Head of caudate nucleus (tissue), 42 donors: ENCODE measurements around the gene VCAN.

Experiments
- DNase-seq, 42 donors: peaks; one replicate each; pipeline versions ENCODE4 v3.0.0 to v3.0.0-alpha.2; 2020 to 2021; ENCODE audit warnings: mixed read lengths in 7 of 42
- intact Hi-C: fragments of 100-400 bp; cut with DNase I; formaldehyde crosslinking; loops from one replicate; pipeline ENCODE4 v1.15.0; 2022

Gene VCAN

GRCh38 chr5:83453937-83454336, 17.6 kb upstream of the VCAN start:
- DNase-seq, result no peak
- intact Hi-C loops, result no loop called here

- intact Hi-C loops, result no loop called here
- DNase-seq, result no peak
Measured at GRCh38 chr5:83464261-83464660, 7.3 kb upstream of the VCAN start.

- peak in 3 of 42 donors; percentile 5 to 8 (median 6) for DNase-seq
- intact Hi-C loops, result no loop called here
Measured at GRCh38 chr5:83467371-83468035, 4.0 kb upstream of the VCAN start.

GRCh38 chr5:83469075-83469474, 2.5 kb upstream of the VCAN start:
- intact Hi-C loops, result no loop called here
- no peak for DNase-seq

- peak in 3 of 42 donors; percentile 16 to 42 (median 17) for DNase-seq
- intact Hi-C loops, result loop anchor here (5.0 kb wide), 1 partner anchor 92 kb away; no protein-coding TSS in a partner anchor
Measured at GRCh38 chr5:83470526-83471404, 779 bp upstream of the VCAN start.

GRCh38 chr5:83472213-83472507, 616 bp downstream of the VCAN start:
- intact Hi-C loops, result loop anchor here (5.0 kb wide), 1 partner anchor 90 kb away; no protein-coding TSS in a partner anchor
- DNase-seq, result no peak

GRCh38 chr5:83472508-83473345, 1.2 kb downstream of the VCAN start:
- intact Hi-C loops, result loop anchor here (5.0 kb wide), 1 partner anchor 90 kb away; no protein-coding TSS in a partner anchor
- peak in 36 of 42 donors; percentile 4 to 59 (median 20) for DNase-seq

- intact Hi-C loops, result loop anchor here (5.0 kb wide), 1 partner anchor 89 kb away; no protein-coding TSS in a partner anchor
- peak; percentile 75 to 93 (median 85) for DNase-seq
Measured at GRCh38 chr5:83473346-83474160, 2.0 kb downstream of the VCAN start.

- DNase-seq, result peak; percentile 19 to 82 (median 65)
- intact Hi-C loops, result loop anchor here (5.0 kb wide), 1 partner anchor 88 kb away; no protein-coding TSS in a partner anchor
Measured at GRCh38 chr5:83474161-83474796, 2.7 kb downstream of the VCAN start.

- intact Hi-C loops, result loop anchor here (5.0 kb wide), 2 partner anchors 87 to 1123 kb away; no protein-coding TSS in a partner anchor
Measured at GRCh38 chr5:83474991-83475390, 3.4 kb downstream of the VCAN start.

GRCh38 chr5:83475391-83475863, 3.9 kb downstream of the VCAN start:
- DNase-seq, result no peak
- intact Hi-C loops, result loop anchor here (5.0 kb wide), 1 partner anchor 1123 kb away; no protein-coding TSS in a partner anchor

More at GRCh38 chr5:83474991-83475390, 3.4 kb downstream of the VCAN start:
- peak in 2 of 42 donors; percentile 2 to 43 for DNase-seq

- intact Hi-C loops, result loop anchor here (5.0 kb wide), 1 partner anchor 1124 kb away; no protein-coding TSS in a partner anchor
Measured at GRCh38 chr5:83475935-83476814, 4.6 kb downstream of the VCAN start.

GRCh38 chr5:83482961-83483360, 11.4 kb downstream of the VCAN start:
- intact Hi-C loops, result no loop called here
- DNase-seq, result no peak

More at GRCh38 chr5:83475935-83476814, 4.6 kb downstream of the VCAN start:
- DNase-seq, result no peak

GRCh38 chr5:83484294-83484693, 12.8 kb downstream of the VCAN start:
- intact Hi-C loops, result no loop called here
- no peak for DNase-seq

GRCh38 chr5:83485842-83486241, 14.3 kb downstream of the VCAN start:
- DNase-seq, result no peak
- intact Hi-C loops, result no loop called here

GRCh38 chr5:83487155-83487554, 15.6 kb downstream of the VCAN start:
- intact Hi-C loops, result no loop called here
- no peak for DNase-seq

GRCh38 chr5:83488271-83488670, 16.7 kb downstream of the VCAN start:
- no peak for DNase-seq
- intact Hi-C loops, result no loop called here
